Measurements from ENCODE around the gene SCD5. TPM values are rescaled to one million over a fixed set of nuclear protein-coding genes. Genes with fewer than 3 reads are reported as not detected.

Gene SCD5
- total RNA-seq, 1 donor from 2014 or later: 61.7 TPM

DNA sequence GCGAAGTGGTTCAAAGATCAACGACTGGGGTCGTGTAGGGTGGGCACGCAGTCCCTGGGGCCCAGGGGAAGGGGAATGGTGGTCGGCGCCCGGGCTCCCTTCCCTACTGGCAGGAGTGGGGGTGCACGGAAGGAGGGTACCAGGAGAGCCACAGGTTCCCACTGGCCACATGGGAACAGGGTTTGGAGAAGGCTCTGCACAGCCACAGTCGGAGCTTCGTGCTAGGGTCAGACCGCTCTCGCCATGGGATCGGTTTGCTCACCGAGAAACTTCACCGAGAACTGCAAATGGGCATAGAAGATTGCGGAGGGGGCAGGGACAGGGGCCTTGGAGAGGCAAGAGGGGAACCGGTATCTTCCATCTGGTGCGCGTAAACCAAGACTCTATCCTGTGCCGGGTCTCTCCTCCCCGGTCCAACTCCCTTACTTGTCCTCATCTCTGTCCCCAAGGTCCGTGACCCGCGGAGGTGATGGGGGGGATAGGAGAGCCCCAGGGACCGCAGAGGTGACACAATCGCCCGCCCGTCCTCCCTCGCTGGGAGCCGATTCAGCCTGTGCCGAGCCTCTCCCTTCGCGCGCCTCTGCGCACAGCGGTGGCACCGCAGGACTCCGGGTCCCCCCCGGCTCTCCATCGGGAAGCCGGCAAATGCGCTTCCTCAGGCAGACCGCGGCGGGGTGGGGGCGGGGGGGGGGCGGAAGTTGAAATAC lies 1.0 kb downstream of the SCD5 start:
- Histone ChIP-seq H3K4me2 (ENCODE audit: low read length) (peak overlapping the region; percentile 94), H3K79me2 (ENCODE audit: insufficient read depth, low read length) (peaks cover 36% of the 10 kb centered on the region), H3K9me3 (ENCODE audit: insufficient read depth, low read depth, low read length) (no peaks in the 10 kb centered on the region), H4K20me1 (ENCODE audit: insufficient read depth, low read length) (peaks cover 40% of the 10 kb centered on the region), H3K27ac (ENCODE audit: low read depth, low read length) (no peak overlapping the region), H3K4me1 (ENCODE audit: insufficient read depth, low read length) (peaks cover 25% of the 10 kb centered on the region), H3K27me3 (ENCODE audit: insufficient read depth, low read length) (no peaks in the 10 kb centered on the region), H2AFZ (ENCODE audit: low read depth, low read length) (peak overlapping the region; percentile 68), H3K4me3 (ENCODE audit: insufficient read depth, low read depth, low read length) (peak overlapping the region; percentile 68), H3K36me3 (ENCODE audit: insufficient read depth, low read length) (no peaks in the 10 kb centered on the region), H3K9ac (ENCODE audit: low read length) (peak overlapping the region; percentile 76)
- H3K4me3 Mint-ChIP-seq (ENCODE audit: unreplicated experiment): peak overlapping the region; percentile 98
- DNase-seq (ENCODE audit: low read depth) (peak; percentile 46), FAIRE-seq (no peak)
- TF ChIP-seq, protein P1, sequence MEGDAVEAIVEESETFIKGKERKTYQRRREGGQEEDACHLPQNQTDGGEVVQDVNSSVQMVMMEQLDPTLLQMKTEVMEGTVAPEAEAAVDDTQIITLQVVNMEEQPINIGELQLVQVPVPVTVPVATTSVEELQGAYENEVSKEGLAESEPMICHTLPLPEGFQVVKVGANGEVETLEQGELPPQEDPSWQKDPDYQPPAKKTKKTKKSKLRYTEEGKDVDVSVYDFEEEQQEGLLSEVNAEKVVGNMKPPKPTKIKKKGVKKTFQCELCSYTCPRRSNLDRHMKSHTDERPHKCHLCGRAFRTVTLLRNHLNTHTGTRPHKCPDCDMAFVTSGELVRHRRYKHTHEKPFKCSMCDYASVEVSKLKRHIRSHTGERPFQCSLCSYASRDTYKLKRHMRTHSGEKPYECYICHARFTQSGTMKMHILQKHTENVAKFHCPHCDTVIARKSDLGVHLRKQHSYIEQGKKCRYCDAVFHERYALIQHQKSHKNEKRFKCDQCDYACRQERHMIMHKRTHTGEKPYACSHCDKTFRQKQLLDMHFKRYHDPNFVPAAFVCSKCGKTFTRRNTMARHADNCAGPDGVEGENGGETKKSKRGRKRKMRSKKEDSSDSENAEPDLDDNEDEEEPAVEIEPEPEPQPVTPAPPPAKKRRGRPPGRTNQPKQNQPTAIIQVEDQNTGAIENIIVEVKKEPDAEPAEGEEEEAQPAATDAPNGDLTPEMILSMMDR (IDR thresholded peaks at IDR 0.05; ENCODE audit: insufficient read depth, low read depth, low read length): no peak
- no peak for TF ChIP-seq EZH2 (IDR thresholded peaks at IDR 0.05; ENCODE audit: insufficient read depth, low read length)
- H3K27ac Mint-ChIP-seq (ENCODE audit: unreplicated experiment): peak overlapping the region; percentile 6
- H3K36me3 Mint-ChIP-seq (ENCODE audit: low read depth, unreplicated experiment): peaks cover 15% of the 10 kb centered on the region
- H3K27me3 Mint-ChIP-seq (ENCODE audit: low read depth, unreplicated experiment): no peaks in the 10 kb centered on the region
- H3K9me3 Mint-ChIP-seq (ENCODE audit: unreplicated experiment): no peaks in the 10 kb centered on the region
- peaks cover 25% of the 10 kb centered on the region for H3K4me1 Mint-ChIP-seq (ENCODE audit: low read depth, unreplicated experiment)

DNA sequence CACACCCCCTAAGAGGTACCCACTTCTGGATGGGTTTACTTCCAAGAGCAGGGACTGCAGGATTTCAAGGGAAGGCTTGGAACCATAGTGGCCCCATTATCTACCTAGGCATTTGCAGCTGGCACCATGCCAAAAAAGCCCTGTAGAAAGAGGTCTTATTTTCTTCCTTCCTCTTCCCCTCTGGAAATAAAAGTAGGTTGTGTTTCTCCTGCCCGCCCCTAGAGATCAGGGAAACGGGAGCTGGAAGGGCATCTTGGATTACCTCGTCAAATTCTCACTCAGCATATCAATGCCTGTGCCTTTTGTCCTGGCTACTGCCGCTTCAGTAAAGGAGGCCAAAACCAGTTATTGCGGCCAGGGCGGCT lies 1.6 kb downstream of the SCD5 start:
- no peak overlapping the region for H2AFZ ChIP-seq (ENCODE audit: low read depth, low read length)
- peak overlapping the region; percentile 94 for H3K4me2 ChIP-seq (ENCODE audit: low read length)
- Mint-ChIP-seq H3K27ac (ENCODE audit: unreplicated experiment) (peak overlapping the region; percentile 75), H3K27me3 (ENCODE audit: low read depth, unreplicated experiment) (no peaks in the 10 kb centered on the region), H3K36me3 (ENCODE audit: low read depth, unreplicated experiment) (peaks cover 15% of the 10 kb centered on the region), H3K4me3 (ENCODE audit: unreplicated experiment) (peak overlapping the region; percentile 98), H3K4me1 (ENCODE audit: low read depth, unreplicated experiment) (peaks cover 27% of the 10 kb centered on the region), H3K9me3 (ENCODE audit: unreplicated experiment) (no peaks in the 10 kb centered on the region)
- H3K27ac ChIP-seq (ENCODE audit: low read depth, low read length): no peak overlapping the region
- H3K79me2 ChIP-seq (ENCODE audit: insufficient read depth, low read length): peaks cover 42% of the 10 kb centered on the region
- no peaks in the 10 kb centered on the region for H3K36me3 ChIP-seq (ENCODE audit: insufficient read depth, low read length)
- H3K27me3 ChIP-seq (ENCODE audit: insufficient read depth, low read length): no peaks in the 10 kb centered on the region
- H3K4me1 ChIP-seq (ENCODE audit: insufficient read depth, low read length): peaks cover 25% of the 10 kb centered on the region
- H3K4me3 ChIP-seq (ENCODE audit: insufficient read depth, low read depth, low read length): peak overlapping the region; percentile 68
- H3K9ac ChIP-seq (ENCODE audit: low read length): peak overlapping the region; percentile 76
- TF ChIP-seq, protein P1 (IDR thresholded peaks at IDR 0.05; ENCODE audit: insufficient read depth, low read depth, low read length): no peak
- TF ChIP-seq EZH2 (IDR thresholded peaks at IDR 0.05; ENCODE audit: insufficient read depth, low read length): no peak
- H4K20me1 ChIP-seq (ENCODE audit: insufficient read depth, low read length): peaks cover 46% of the 10 kb centered on the region
- no peak for DNase-seq (ENCODE audit: low read depth)
- FAIRE-seq: no peak
- no peaks in the 10 kb centered on the region for H3K9me3 ChIP-seq (ENCODE audit: insufficient read depth, low read depth, low read length)

Measured in astrocyte (in vitro differentiated cells and primary cell).